Kidney (tissue), 14 donors: Measurements from ENCODE around the gene MAJIN. TPM values are rescaled to one million over a fixed set of nuclear protein-coding genes. Genes with fewer than 3 reads are reported as not detected.

Source experiments
- DNase-seq, 5 donors: peaks; one replicate each; pipeline ENCODE4 v3.0.0-alpha.2; 2013 to 2020
- FAIRE-seq: peaks from 2 replicates; lab custom pipeline; 2012; peaks lifted over from hg19 to GRCh38; lab: Jason Lieb, UNC
- H3K27ac ChIP-seq, 2 donors: one replicate each; pipeline ENCODE4 v1.7.0; 2013; ENCODE audit warnings: low read depth in 2 of 2, low read length in 2 of 2, inconsistent platforms in 1 of 2
- H3K27me3 ChIP-seq: one replicate; pipeline ENCODE4 v1.7.1; 2013; ENCODE audit warnings: low read length, inconsistent platforms; ENCODE audit not compliant: control insufficient read depth, insufficient read depth
- H3K36me3 ChIP-seq, 3 donors: one replicate each; pipeline versions ENCODE4 v1.7.0 to v1.7.1; 2013; ENCODE audit warnings: low read length in 3 of 3, control low read depth in 1 of 3, inconsistent platforms in 1 of 3; ENCODE audit not compliant: insufficient read depth in 3 of 3, control insufficient read depth in 2 of 3
- H3K4me1 ChIP-seq, 3 donors: one replicate each; pipeline versions ENCODE4 v1.7.0 to v1.7.1; 2013; ENCODE audit warnings: low read length in 3 of 3, inconsistent platforms in 1 of 3, low read depth in 1 of 3; ENCODE audit not compliant: control insufficient read depth in 2 of 3, insufficient read depth in 2 of 3
- H3K4me3 ChIP-seq, 3 donors: one replicate each; pipeline versions ENCODE4 v1.7.0 to v1.8.1; 2013; ENCODE audit warnings: low read length in 3 of 3, control low read depth in 1 of 3, inconsistent platforms in 1 of 3
- H3K9ac ChIP-seq, 3 donors: one replicate each; pipeline versions ENCODE4 v1.7.0 to v1.7.1; 2013; ENCODE audit warnings: low read length in 3 of 3, control low read depth in 1 of 3, inconsistent platforms in 1 of 3
- H3K9me3 ChIP-seq, 3 donors: one replicate each; pipeline versions ENCODE4 v1.7.0 to v1.7.1; 2013; ENCODE audit warnings: low read length in 3 of 3, control low read depth in 1 of 3, inconsistent platforms in 1 of 3; ENCODE audit not compliant: control insufficient read depth in 2 of 3, insufficient read depth in 1 of 3
- CTCF ChIP-seq: IDR thresholded peaks from 3 replicates; pipeline ENCODE4 v1.5.1; 2012; ENCODE audit warnings: mild to moderate bottlenecking, moderate library complexity, borderline replicate concordance; ENCODE audit not compliant: insufficient read depth; ENCODE audit errors: extremely low read depth
- intact Hi-C: fragments of 100-400 bp; cut with DNase I; formaldehyde crosslinking; loops from one replicate; pipeline ENCODE4 v1.11.1; 2022
- polyA plus RNA-seq: library from polyadenylated mRNA; stranded (reverse); fragments of 350-450 nt; fragmentation: Illumina TruSeq; extraction: RNeasy Lipid Tissue Mini Kit (QIAGEN cat#74804); gene quantifications from one replicate; pipeline ENCODE4 v1.2.3, GENCODE V29; 2014; ENCODE audit warnings: low read depth, low replicate concordance; ENCODE audit not compliant: insufficient read depth
- total RNA-seq: library from RNA; stranded (reverse); fragmentation: NEBNext Ultra II Directional; extraction: Animal tissue kit (Norgen Biotek cat#: 25700); gene quantifications from one replicate; pipeline ENCODE4 v1.2.1, GENCODE V29; 2021
- donor health status: control.
- donor health status: control.
- donor health status: control.
- donor health status: control.
- donor health status: control.
- donor health status: DM: yes; HTN: yes; CAD: no.
- donor health status: Normal renal cell carcinoma (clear cell type).

The MAJIN gene
- total and polyA plus RNA-seq, 2 donors from 2014 or later = 0.80 TPM; not detected in 1

- no peak for DNase-seq
Measured at GRCh38 chr11:64954201-64954600, 17.7 kb downstream of the MAJIN start.

DNA sequence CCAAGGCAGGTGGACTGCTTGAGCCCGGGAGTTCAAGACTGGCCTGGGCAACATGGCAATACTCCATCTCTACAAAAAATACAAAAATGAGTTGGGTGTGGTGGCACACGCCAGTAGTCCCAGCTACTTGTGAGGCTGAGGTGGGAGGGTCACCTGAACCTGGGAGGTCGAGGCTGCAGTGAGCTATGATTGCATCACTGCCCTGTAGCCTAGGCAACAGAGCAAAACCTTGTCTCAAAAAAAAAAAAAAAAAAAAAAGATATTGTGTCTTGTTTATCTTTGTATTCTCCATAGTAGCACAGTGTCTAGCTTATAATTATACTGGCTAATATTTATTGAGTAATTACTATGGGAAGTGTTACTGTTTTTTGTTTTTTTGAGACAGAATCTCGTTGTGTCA, 20.4 kb downstream of the MAJIN start:
- peaks cover 0 to 2% (median 0%) of the 10 kb centered on the region in 3 donors for H3K4me1 ChIP-seq
- no peaks in the 10 kb centered on the region for H3K27me3 ChIP-seq
- DNase-seq = no peak
- TF ChIP-seq CTCF = no peak
- no peaks in the 10 kb centered on the region for H3K36me3 ChIP-seq
- no peak overlapping the region for H3K9ac ChIP-seq
- no peak overlapping the region for H3K4me3 ChIP-seq
- H3K9me3 ChIP-seq = no peaks in the 10 kb centered on the region
- no peak overlapping the region for H3K27ac ChIP-seq
- intact Hi-C loops = no loop called here
- FAIRE-seq = no peak

More at GRCh38 chr11:64954201-64954600, 17.7 kb downstream of the MAJIN start:
- Histone ChIP-seq H3K36me3 (no peaks in the 10 kb centered on the region), H3K27me3 (no peaks in the 10 kb centered on the region), H3K9ac (no peak overlapping the region), H3K4me3 (no peak overlapping the region), H3K9me3 (no peaks in the 10 kb centered on the region), H3K4me1 (peaks cover 0 to 2% (median 0%) of the 10 kb centered on the region in 3 donors), H3K27ac (no peak overlapping the region)
- FAIRE-seq = no peak
- intact Hi-C loops = no loop called here
- TF ChIP-seq CTCF = no peak

GRCh38 chr11:64947208-64947814, 24.6 kb downstream of the MAJIN start:
- H3K9ac ChIP-seq = no peak overlapping the region
- no peaks in the 10 kb centered on the region for H3K9me3 ChIP-seq
- DNase-seq = no peak
- no peaks in the 10 kb centered on the region for H3K36me3 ChIP-seq
- H3K27ac ChIP-seq = no peak overlapping the region
- no peak for FAIRE-seq
- intact Hi-C loops = no loop called here
- no peak overlapping the region for H3K4me3 ChIP-seq
- no peaks in the 10 kb centered on the region for H3K4me1 ChIP-seq
- no peaks in the 10 kb centered on the region for H3K27me3 ChIP-seq
- no peak for TF ChIP-seq CTCF
